ENCODE measurements around the gene RNASEL. TPM values are rescaled to one million over a fixed set of nuclear protein-coding genes. Genes with fewer than 3 reads are reported as not detected.

Gene RNASEL
- total and polyA plus RNA-seq, 2 of the 13 experiments (the other 11 are each of a cell fraction or from before 2014, with no cell fraction given): 0.05 to 0.20 TPM

GRCh38 chr1:182630586-182630985 is 41.5 kb upstream of the RNASEL start:
- Histone ChIP-seq H3K4me3 (replicated peaks in 1 of 3; ENCODE audit: insufficient read depth in 1 of 3, low read depth in 2 of 3, low read length in 3 of 3) (no peak overlapping the region), H3K79me2 (ENCODE audit: insufficient read depth, low read length) (no peaks in the 10 kb centered on the region), H4K20me1 (ENCODE audit: insufficient read depth, low read length) (no peaks in the 10 kb centered on the region), H3K9ac (ENCODE audit: insufficient read depth, low read depth, low read length) (no peak overlapping the region), H3K27me3 (ENCODE audit: control insufficient read depth in 1 of 2, insufficient read depth in 2 of 2, low read length in 2 of 2) (peaks cover 0 to 8% of the 10 kb centered on the region in 2 experiments; a peak in 1 of 5 replicates), H3K4me2 (ENCODE audit: low read depth, low read length) (no peak overlapping the region), H3K36me3 (replicated peaks in 1 of 2; ENCODE audit: control insufficient read depth in 1 of 2, insufficient read depth in 2 of 2, low read length in 2 of 2) (no peaks in the 10 kb centered on the region), H3K27ac (ENCODE audit: extremely low read length, insufficient read depth, low read length) (no peak overlapping the region), H3K4me1 (ENCODE audit: insufficient read depth, low read length) (no peaks in the 10 kb centered on the region), H3K9me3 (ENCODE audit: low read length) (no peaks in the 10 kb centered on the region), H2AFZ (ENCODE audit: low read length) (no peak overlapping the region)
- 11% methylated on average over 1 of the region's 1 CpG for WGBS (ENCODE audit: low lambda C conversion rate)
- no peak for TF ChIP-seq DMAP1 (CRISPR knock-in tag; IDR thresholded peaks at IDR 0.05)
- TF ChIP-seq BCLAF1 (IDR thresholded peaks at IDR 0.05): no peak
- no peak for TF ChIP-seq CEBPG (CRISPR knock-in tag; IDR thresholded peaks at IDR 0.05)
- TF ChIP-seq ZNF691 (CRISPR knock-in tag; IDR thresholded peaks at IDR 0.05; ENCODE audit: borderline replicate concordance, low read depth): no peak
- no peak for TF ChIP-seq ZNF296 (CRISPR knock-in tag; conservative IDR thresholded peaks at IDR 0.05)
- no peak for TF ChIP-seq ZZZ3 (CRISPR knock-in tag; IDR thresholded peaks at IDR 0.05; ENCODE audit: borderline replicate concordance)
- DNase-seq (ENCODE audit: low spot score) (no peak), FAIRE-seq (no peak), ATAC-seq (no peak)
- BruUV-seq (replicated peaks): no TSS peak
- ChIA-PET POLR2A (no interaction called here), CTCF (ENCODE audit: low intra/inter-chr PET ratio, low total read pairs) (no interaction called here)
- intact Hi-C loops (cut with micrococcal nuclease; ENCODE audit: unreplicated experiment): loop anchor here (10.0 kb wide), 1 partner anchor 1474 kb away; no protein-coding TSS in a partner anchor
- in situ Hi-C loops (cut with HindIII; ENCODE audit: extremely low pct_ligation_motif_present, low pct_unique_long_range_greater_than_20kb): no loop called here
